Measurements from ENCODE around the gene NASP. TPM values are rescaled to one million over a fixed set of nuclear protein-coding genes. Genes with fewer than 3 reads are reported as not detected.

Gene NASP
- total and polyA plus RNA-seq, 2 of the 4 experiments (the other 2 are of a cell fraction): 56.6 to 124 TPM

DNA sequence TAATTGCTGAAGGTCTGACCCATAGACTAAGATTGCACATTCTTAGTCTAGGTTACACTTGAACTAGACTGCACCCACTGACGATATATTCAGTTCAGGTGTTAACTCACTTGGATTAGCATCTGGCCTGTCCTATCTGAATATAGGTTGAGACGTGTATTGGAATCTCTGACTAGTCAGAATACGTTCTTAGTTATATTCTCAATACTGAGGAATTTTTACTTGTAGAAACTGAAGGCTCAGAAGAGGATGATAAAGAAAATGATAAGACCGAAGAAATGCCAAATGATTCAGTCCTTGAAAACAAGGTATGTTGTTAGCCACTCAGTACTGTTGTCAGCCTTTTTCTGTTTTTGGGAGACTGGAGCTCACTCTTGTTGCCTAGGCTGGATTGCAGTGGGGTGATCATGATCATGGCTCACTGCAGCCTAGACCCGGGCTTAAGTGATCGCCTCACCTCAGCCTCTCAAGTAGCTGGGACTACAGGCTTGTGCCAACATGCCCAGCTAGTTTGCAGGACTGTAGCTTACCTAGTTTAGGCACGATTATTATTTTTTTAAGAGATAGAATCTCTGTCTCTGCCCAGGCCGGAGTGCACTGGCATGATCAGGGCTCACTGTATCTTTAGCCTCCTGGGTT, 29.2 kb downstream of the NASP start:
- TF ChIP-seq, protein P1, sequence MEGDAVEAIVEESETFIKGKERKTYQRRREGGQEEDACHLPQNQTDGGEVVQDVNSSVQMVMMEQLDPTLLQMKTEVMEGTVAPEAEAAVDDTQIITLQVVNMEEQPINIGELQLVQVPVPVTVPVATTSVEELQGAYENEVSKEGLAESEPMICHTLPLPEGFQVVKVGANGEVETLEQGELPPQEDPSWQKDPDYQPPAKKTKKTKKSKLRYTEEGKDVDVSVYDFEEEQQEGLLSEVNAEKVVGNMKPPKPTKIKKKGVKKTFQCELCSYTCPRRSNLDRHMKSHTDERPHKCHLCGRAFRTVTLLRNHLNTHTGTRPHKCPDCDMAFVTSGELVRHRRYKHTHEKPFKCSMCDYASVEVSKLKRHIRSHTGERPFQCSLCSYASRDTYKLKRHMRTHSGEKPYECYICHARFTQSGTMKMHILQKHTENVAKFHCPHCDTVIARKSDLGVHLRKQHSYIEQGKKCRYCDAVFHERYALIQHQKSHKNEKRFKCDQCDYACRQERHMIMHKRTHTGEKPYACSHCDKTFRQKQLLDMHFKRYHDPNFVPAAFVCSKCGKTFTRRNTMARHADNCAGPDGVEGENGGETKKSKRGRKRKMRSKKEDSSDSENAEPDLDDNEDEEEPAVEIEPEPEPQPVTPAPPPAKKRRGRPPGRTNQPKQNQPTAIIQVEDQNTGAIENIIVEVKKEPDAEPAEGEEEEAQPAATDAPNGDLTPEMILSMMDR (conservative IDR thresholded peaks at IDR 0.05; ENCODE audit: low read depth, low read length): no peak
- TF ChIP-seq MXI1 (IDR thresholded peaks at IDR 0.05; ENCODE audit: borderline replicate concordance, low read depth, low read length) (no peak), CHD1 (IDR thresholded peaks at IDR 0.05; ENCODE audit: low read depth, low read length) (no peak), RFX5 (IDR thresholded peaks at IDR 0.05; ENCODE audit: low read depth, low read length) (no peak), BHLHE40 (IDR thresholded peaks at IDR 0.05; ENCODE audit: low read depth, low read length) (no peak)
- WGBS, 2 experiments (ENCODE audit: extremely low coverage in 2 of 2, insufficient read length in 1 of 2): 92% methylated on average over 2 of the region's 8 CpGs; no CpG with 5 or more reads in 1 of the 2 experiments
- Histone ChIP-seq H2BK5ac (ENCODE audit: low read depth, low read length, poor library complexity, severe bottlenecking) (no peak overlapping the region), H3K4me2 (ENCODE audit: low read depth, low read length) (no peak overlapping the region), H3K9ac (ENCODE audit: low read depth, low read length) (no peak overlapping the region), H3K56ac (ENCODE audit: extremely low read depth, insufficient read depth, low read length) (no peak overlapping the region), H3K27ac (ENCODE audit: insufficient read depth, low read length) (no peak overlapping the region), H4K5ac (ENCODE audit: low read depth, low read length) (no peak overlapping the region), H2AFZ (replicated peaks; ENCODE audit: low read length, poor library complexity) (no peak overlapping the region), H3K4me1 (ENCODE audit: control insufficient read depth, insufficient read depth, low read length) (no peaks in the 10 kb centered on the region; the same call in 1 of the 2 replicates), H4K8ac (ENCODE audit: low read depth in 2 of 2, low read length in 2 of 2) (no peak overlapping the region), H3K4ac (ENCODE audit: low read depth, low read length) (no peak overlapping the region), H3K9me3 (ENCODE audit: control insufficient read depth, insufficient read depth, low read length) (no peaks in the 10 kb centered on the region), H3K14ac (replicated peaks; ENCODE audit: low read depth, low read length) (no peak overlapping the region), H3K18ac (ENCODE audit: low read depth, low read length) (no peak overlapping the region), H2BK15ac (ENCODE audit: low read depth, low read length) (no peak overlapping the region), H3K4me3 (ENCODE audit: insufficient read depth, low read depth, low read length) (no peak overlapping the region), H3K23ac (ENCODE audit: low read depth, low read length) (no peak overlapping the region), H3K9me1 (ENCODE audit: insufficient read depth, low read length) (peaks cover 2% of the 10 kb centered on the region; the same call in 1 of the 2 replicates), H4K91ac (ENCODE audit: insufficient read depth, low read depth, low read length) (no peak overlapping the region), H2BK120ac (ENCODE audit: low read depth, low read length) (no peak overlapping the region), H3K79me1 (ENCODE audit: low read depth in 1 of 2, low read length in 2 of 2) (peaks cover 10% of the 10 kb centered on the region in 2 experiments; a peak in 1 of 4 replicates), H2AK9ac (replicated peaks; ENCODE audit: low read depth, low read length, poor library complexity) (no peak overlapping the region), H2AK5ac (ENCODE audit: low read depth, low read length) (no peak overlapping the region), H2BK20ac (ENCODE audit: low read depth, low read length) (no peak overlapping the region), H4K20me1 (ENCODE audit: insufficient read depth, low read length) (peaks cover 5% of the 10 kb centered on the region; the same call in 1 of the 2 replicates), H3K27me3 (ENCODE audit: control insufficient read depth, insufficient read depth, low read length) (no peaks in the 10 kb centered on the region), H3K36me3 (ENCODE audit: control insufficient read depth, insufficient read depth, low read length) (peaks cover 38% of the 10 kb centered on the region)
- dilution Hi-C loops (cut with HindIII; ENCODE audit: low sequenced_read_pairs, unreplicated experiment): no loop called here
- CTCF ChIA-PET: no interaction called here
- intact Hi-C loops (cut with micrococcal nuclease): no loop called here
- POLR2A ChIA-PET (ENCODE audit: unreplicated experiment): interaction anchor here (0.6 kb wide), 1 partner anchor 310 kb away, joined by 4 read pairs; no protein-coding TSS in a partner anchor
- ATAC-seq (ENCODE audit: low read depth): no peak
- DNase-seq: no peak
- BruUV-seq (replicated peaks): no TSS peak
- in situ Hi-C loops (cut with MboI; ENCODE audit: low sequenced_read_pairs): no loop called here
